GM19025 (cell line): ENCODE results near the gene ISCA1.

Experiments
- ATAC-seq: cut with Tn5 transposase; IDR thresholded peaks from one replicate; pipeline ENCODE4 v1.9.1; 2021; ENCODE audit warnings: mild to moderate bottlenecking, low read depth, moderate library complexity; ENCODE audit not compliant: unreplicated experiment

ISCA1 gene

DNA sequence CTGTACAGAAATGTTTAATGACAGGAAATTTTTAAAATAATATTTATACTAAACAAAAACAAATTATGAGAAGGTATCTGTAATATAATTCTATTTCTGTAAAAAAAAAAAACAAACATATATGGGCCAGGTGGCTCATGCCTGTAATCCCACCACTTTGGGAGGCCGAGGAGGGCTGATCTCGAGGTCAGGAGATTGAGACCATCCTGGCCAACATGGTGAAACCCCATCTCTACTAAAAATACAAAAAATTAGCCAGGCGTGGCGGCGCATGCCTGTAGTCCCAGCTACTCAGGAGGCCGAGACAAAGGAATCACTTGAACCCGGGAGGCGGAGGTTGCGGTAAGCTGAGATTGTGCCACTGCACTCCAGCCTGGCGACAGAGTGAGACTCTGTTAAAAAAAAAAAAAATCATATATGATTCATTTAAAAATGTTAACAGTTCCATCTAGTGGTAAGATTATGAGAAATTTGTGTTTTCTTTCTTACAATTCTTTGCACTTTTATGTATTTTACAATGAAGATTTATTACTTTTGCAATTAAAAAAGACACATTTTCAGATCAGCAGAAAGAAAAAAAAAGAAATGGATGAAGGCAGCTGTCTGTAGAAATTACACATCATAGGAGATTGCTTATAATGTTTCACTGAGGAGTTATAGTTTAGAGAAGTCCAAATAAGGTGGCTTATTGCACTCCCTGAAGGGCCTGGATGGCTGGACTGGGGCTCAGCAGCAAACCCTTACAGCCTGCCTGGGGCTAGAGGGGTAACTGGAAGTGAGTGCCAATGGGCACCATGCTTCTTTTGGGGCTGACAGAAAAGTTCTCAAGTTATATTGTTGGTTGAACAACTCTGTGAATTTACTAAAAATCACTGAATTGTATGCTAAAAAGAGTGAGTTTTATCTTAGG lies 43.2 kb downstream of the ISCA1 start:
- no peak for ATAC-seq

DNA sequence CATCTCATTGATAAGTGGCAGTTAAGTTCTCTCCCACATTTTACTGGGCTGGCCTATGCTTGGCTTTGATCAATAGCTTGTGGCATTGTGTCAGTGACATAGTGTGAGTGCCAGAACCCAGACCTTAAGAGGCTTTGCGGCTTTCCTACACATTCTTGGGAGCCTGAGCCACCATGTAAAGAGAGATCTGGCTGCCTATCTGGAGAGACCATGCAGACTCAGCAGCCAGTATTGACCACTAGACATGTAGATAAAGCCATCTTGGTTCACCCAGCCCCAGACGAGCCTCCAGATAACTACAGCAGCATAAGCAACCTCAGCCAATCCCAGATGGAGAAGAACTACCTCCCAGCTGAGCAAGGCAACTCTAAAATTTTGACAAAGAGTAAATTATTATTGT lies 51.5 kb downstream of the ISCA1 start:
- ATAC-seq: no peak

DNA sequence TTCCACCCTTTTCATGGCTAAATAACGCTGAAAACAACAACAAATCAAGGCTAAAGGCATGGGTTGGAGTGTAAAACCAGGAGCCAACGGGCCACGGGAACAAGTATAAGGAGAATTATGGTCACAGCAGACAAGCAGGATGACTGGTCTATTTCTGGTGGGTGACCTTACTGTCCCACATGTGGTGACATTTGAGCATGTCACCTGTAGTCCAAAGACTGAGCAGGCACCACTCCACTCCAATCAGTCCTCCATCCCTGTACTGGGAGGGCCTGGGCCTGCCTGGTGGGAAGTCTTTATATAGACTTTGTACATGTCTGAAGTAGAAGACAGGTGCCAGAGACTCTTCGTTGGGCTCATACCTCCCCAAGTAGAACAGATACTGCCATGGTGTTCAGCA lies 59.7 kb downstream of the ISCA1 start:
- ATAC-seq: no peak

- ATAC-seq: no peak
Observed at GRCh38 chr9:86219606-86220005, 62.7 kb downstream of the ISCA1 start.

GRCh38 chr9:86217076-86217755 lies 65.1 kb downstream of the ISCA1 start:
- ATAC-seq: no peak
